ENCODE results near the gene NSD2. TPM values are rescaled to one million over a fixed set of nuclear protein-coding genes. Genes with fewer than 3 reads are reported as not detected.

The NSD2 gene
- total RNA-seq, 1 donor from 2014 or later: 138 TPM

GRCh38 chr4:1975391-1975801 lies 104.2 kb downstream of the NSD2 start:
- H3K36me3 Mint-ChIP-seq (ENCODE audit: unreplicated experiment): no peaks in the 10 kb centered on the region

GRCh38 chr4:1975880-1976279 lies 104.7 kb downstream of the NSD2 start:
- peaks cover 1% of the 10 kb centered on the region for H3K4me1 Mint-ChIP-seq (ENCODE audit: low read depth, unreplicated experiment)
- peaks cover 6% of the 10 kb centered on the region for H3K9me3 Mint-ChIP-seq (ENCODE audit: unreplicated experiment)
- DNase-seq: no peak
- H3K27ac Mint-ChIP-seq (ENCODE audit: unreplicated experiment): no peak overlapping the region
- H3K4me3 Mint-ChIP-seq (ENCODE audit: unreplicated experiment): no peak overlapping the region
- TF ChIP-seq, protein P1, sequence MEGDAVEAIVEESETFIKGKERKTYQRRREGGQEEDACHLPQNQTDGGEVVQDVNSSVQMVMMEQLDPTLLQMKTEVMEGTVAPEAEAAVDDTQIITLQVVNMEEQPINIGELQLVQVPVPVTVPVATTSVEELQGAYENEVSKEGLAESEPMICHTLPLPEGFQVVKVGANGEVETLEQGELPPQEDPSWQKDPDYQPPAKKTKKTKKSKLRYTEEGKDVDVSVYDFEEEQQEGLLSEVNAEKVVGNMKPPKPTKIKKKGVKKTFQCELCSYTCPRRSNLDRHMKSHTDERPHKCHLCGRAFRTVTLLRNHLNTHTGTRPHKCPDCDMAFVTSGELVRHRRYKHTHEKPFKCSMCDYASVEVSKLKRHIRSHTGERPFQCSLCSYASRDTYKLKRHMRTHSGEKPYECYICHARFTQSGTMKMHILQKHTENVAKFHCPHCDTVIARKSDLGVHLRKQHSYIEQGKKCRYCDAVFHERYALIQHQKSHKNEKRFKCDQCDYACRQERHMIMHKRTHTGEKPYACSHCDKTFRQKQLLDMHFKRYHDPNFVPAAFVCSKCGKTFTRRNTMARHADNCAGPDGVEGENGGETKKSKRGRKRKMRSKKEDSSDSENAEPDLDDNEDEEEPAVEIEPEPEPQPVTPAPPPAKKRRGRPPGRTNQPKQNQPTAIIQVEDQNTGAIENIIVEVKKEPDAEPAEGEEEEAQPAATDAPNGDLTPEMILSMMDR (IDR thresholded peaks at IDR 0.05; ENCODE audit: partially characterized antibody, unreplicated experiment): no peak
- peaks cover 6% of the 10 kb centered on the region for H3K27me3 Mint-ChIP-seq (ENCODE audit: unreplicated experiment)
- no peaks in the 10 kb centered on the region for H3K36me3 Mint-ChIP-seq (ENCODE audit: unreplicated experiment)

More at GRCh38 chr4:1975391-1975801, 104.2 kb downstream of the NSD2 start:
- no peak overlapping the region for H3K4me3 Mint-ChIP-seq (ENCODE audit: unreplicated experiment)
- H3K27me3 Mint-ChIP-seq (ENCODE audit: unreplicated experiment): peaks cover 6% of the 10 kb centered on the region
- H3K9me3 Mint-ChIP-seq (ENCODE audit: unreplicated experiment): peaks cover 5% of the 10 kb centered on the region
- H3K4me1 Mint-ChIP-seq (ENCODE audit: low read depth, unreplicated experiment): peaks cover 1% of the 10 kb centered on the region
- DNase-seq: no peak
- TF ChIP-seq, protein P1 (IDR thresholded peaks at IDR 0.05; ENCODE audit: partially characterized antibody, unreplicated experiment): no peak
- H3K27ac Mint-ChIP-seq (ENCODE audit: unreplicated experiment): no peak overlapping the region

- no peak overlapping the region for H3K27ac Mint-ChIP-seq (ENCODE audit: unreplicated experiment)
- H3K4me1 Mint-ChIP-seq (ENCODE audit: low read depth, unreplicated experiment): peaks cover 1% of the 10 kb centered on the region
- H3K4me3 Mint-ChIP-seq (ENCODE audit: unreplicated experiment): no peak overlapping the region
- no peaks in the 10 kb centered on the region for H3K36me3 Mint-ChIP-seq (ENCODE audit: unreplicated experiment)
- no peak for DNase-seq
- TF ChIP-seq, protein P1 (IDR thresholded peaks at IDR 0.05; ENCODE audit: partially characterized antibody, unreplicated experiment): no peak
- H3K9me3 Mint-ChIP-seq (ENCODE audit: unreplicated experiment): peaks cover 5% of the 10 kb centered on the region
- H3K27me3 Mint-ChIP-seq (ENCODE audit: unreplicated experiment): peaks cover 6% of the 10 kb centered on the region
These were observed 105.5 kb downstream of the NSD2 start for GRCh38 chr4:1976416-1977352.

DNA sequence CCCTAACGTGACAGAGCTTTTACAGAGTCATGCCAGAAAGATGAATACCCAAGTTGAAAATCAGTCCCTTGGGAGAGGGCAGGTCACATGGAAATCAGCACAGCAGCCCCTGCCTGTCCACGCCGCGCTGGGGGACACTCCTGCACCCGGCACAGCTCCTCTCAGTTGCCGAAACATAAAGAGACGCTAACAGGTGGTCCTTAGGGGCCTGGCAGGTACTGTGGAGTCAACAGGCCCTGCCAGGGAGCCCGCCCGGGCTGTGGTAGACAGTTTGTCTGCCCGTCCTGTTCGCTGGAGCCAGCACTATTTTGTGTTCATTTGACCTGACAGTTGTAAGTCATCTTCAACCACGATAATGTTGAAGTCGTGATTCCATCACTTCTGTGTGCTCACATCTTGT lies 107.0 kb downstream of the NSD2 start:
- no peak for DNase-seq
- Mint-ChIP-seq H3K9me3 (ENCODE audit: unreplicated experiment) (peaks cover 6% of the 10 kb centered on the region), H3K27me3 (ENCODE audit: unreplicated experiment) (peaks cover 3% of the 10 kb centered on the region), H3K27ac (ENCODE audit: unreplicated experiment) (no peak overlapping the region), H3K4me3 (ENCODE audit: unreplicated experiment) (no peak overlapping the region), H3K4me1 (ENCODE audit: low read depth, unreplicated experiment) (no peaks in the 10 kb centered on the region), H3K36me3 (ENCODE audit: unreplicated experiment) (no peaks in the 10 kb centered on the region)
- TF ChIP-seq, protein P1 (IDR thresholded peaks at IDR 0.05; ENCODE audit: partially characterized antibody, unreplicated experiment): no peak
